ENCODE measurements around the gene MALAT1.
"Not testable (repeated sequence)": the region's sequence is repeated elsewhere in the genome, so short reads cannot be mapped to it uniquely, and the experiment has no call there.

Gene MALAT1

GRCh38 chr11:65522718-65523630 is 24.1 kb downstream of the MALAT1 start:
- DNase-seq = not testable (repeated sequence)

GRCh38 chr11:65523631-65523968 is 24.8 kb downstream of the MALAT1 start:
- not testable (repeated sequence) for DNase-seq

GRCh38 chr11:65524014-65524740 is 25.3 kb downstream of the MALAT1 start:
- DNase-seq = no peak

GRCh38 chr11:65524741-65525545 is 26.1 kb downstream of the MALAT1 start, which contains the start of gene SCYL1:
Gene SCYL1, plus strand, starts transcription at chr11:65525083. Its CDS starts 71 bp downstream, at chr11:65525154.
- DNase-seq = no peak

GRCh38 chr11:65525546-65526480 is 27.0 kb downstream of the MALAT1 start:
- DNase-seq = no peak

GRCh38 chr11:65526744-65527143 is 27.9 kb downstream of the MALAT1 start:
- no peak for DNase-seq

GRCh38 chr11:65528819-65529350 is 30.0 kb downstream of the MALAT1 start:
- DNase-seq = no peak

GRCh38 chr11:65529475-65530156 is 30.8 kb downstream of the MALAT1 start:
- DNase-seq = no peak

GRCh38 chr11:65530157-65530496 is 31.3 kb downstream of the MALAT1 start:
- DNase-seq = no peak

- DNase-seq = no peak
Measured at GRCh38 chr11:65532388-65533064, 33.7 kb downstream of the MALAT1 start.

- DNase-seq = no peak
Measured at GRCh38 chr11:65535102-65535501, 36.3 kb downstream of the MALAT1 start.

GRCh38 chr11:65536412-65537295 is 37.8 kb downstream of the MALAT1 start:
- DNase-seq = no peak

- DNase-seq = no peak
Measured at GRCh38 chr11:65537296-65537597, 38.4 kb downstream of the MALAT1 start.

- DNase-seq = no peak
Measured at GRCh38 chr11:65537620-65538231, 38.9 kb downstream of the MALAT1 start.

- no peak for DNase-seq
Measured at GRCh38 chr11:65538232-65538914, 39.5 kb downstream of the MALAT1 start.

- DNase-seq = no peak
Measured at GRCh38 chr11:65538915-65539743, 40.3 kb downstream of the MALAT1 start.

- no peak for DNase-seq
Measured at GRCh38 chr11:65539744-65540289, 41.0 kb downstream of the MALAT1 start.
